ENCODE results near the gene DHPS.
"Not testable (repeated sequence)": the region's sequence is repeated elsewhere in the genome, so short reads cannot be mapped to it uniquely, and the experiment has no call there.

Gene DHPS

GRCh38 chr19:12647490-12648071 lies 34.1 kb downstream of the DHPS start:
- WGBS (ENCODE audit: insufficient coverage, insufficient read length): no CpG with 5 or more reads among the region's 31 CpGs
- no peak for DNase-seq (ENCODE audit: low read depth, low spot score)
- no peaks in the 10 kb centered on the region for H3K36me3 ChIP-seq (ENCODE audit: control insufficient read depth, insufficient read depth, low read length)
- H3K27me3 ChIP-seq (ENCODE audit: control insufficient read depth, insufficient read depth, low read length): no peaks in the 10 kb centered on the region
- H3K27ac ChIP-seq (ENCODE audit: low read length): no peak overlapping the region
- no peaks in the 10 kb centered on the region for H3K4me1 ChIP-seq (ENCODE audit: control insufficient read depth, insufficient read depth, low read length)
- H3K4me3 ChIP-seq (ENCODE audit: low read length): no peak overlapping the region
- H3K9me3 ChIP-seq (ENCODE audit: control insufficient read depth, insufficient read depth, low read length): no peaks in the 10 kb centered on the region

- H3K36me3 ChIP-seq (ENCODE audit: control insufficient read depth, insufficient read depth, low read length): no peaks in the 10 kb centered on the region
- H3K27ac ChIP-seq (ENCODE audit: low read length): no peak overlapping the region
- WGBS (ENCODE audit: insufficient coverage, insufficient read length): no CpG with 5 or more reads among the region's 8 CpGs
- no peaks in the 10 kb centered on the region for H3K9me3 ChIP-seq (ENCODE audit: control insufficient read depth, insufficient read depth, low read length)
- H3K4me3 ChIP-seq (ENCODE audit: low read length): no peak overlapping the region
- DNase-seq (ENCODE audit: low read depth, low spot score): no peak
- no peaks in the 10 kb centered on the region for H3K4me1 ChIP-seq (ENCODE audit: control insufficient read depth, insufficient read depth, low read length)
- H3K27me3 ChIP-seq (ENCODE audit: control insufficient read depth, insufficient read depth, low read length): no peaks in the 10 kb centered on the region
Measured at GRCh38 chr19:12647047-12647446, 34.6 kb downstream of the DHPS start.

- Histone ChIP-seq H3K27me3 (ENCODE audit: control insufficient read depth, insufficient read depth, low read length) (no peaks in the 10 kb centered on the region; the same call in 1 of the 2 replicates), H3K4me3 (ENCODE audit: low read length) (no peak overlapping the region), H3K36me3 (ENCODE audit: control insufficient read depth, insufficient read depth, low read length) (no peaks in the 10 kb centered on the region), H3K9me3 (ENCODE audit: control insufficient read depth, insufficient read depth, low read length) (no peaks in the 10 kb centered on the region), H3K4me1 (ENCODE audit: control insufficient read depth, insufficient read depth, low read length) (no peaks in the 10 kb centered on the region), H3K27ac (ENCODE audit: low read length) (no peak overlapping the region)
- WGBS (ENCODE audit: insufficient coverage, insufficient read length): no CpG with 5 or more reads among the region's 10 CpGs
- no peak for DNase-seq (ENCODE audit: low read depth, low spot score)
Measured at GRCh38 chr19:12646551-12646950, 35.1 kb downstream of the DHPS start.

GRCh38 chr19:12643716-12644115 lies 38.0 kb downstream of the DHPS start:
- DNase-seq (ENCODE audit: low read depth, low spot score); H3K27ac ChIP-seq (ENCODE audit: low read length); H3K27me3 ChIP-seq (ENCODE audit: control insufficient read depth, insufficient read depth, low read length); H3K36me3 ChIP-seq (ENCODE audit: control insufficient read depth, insufficient read depth, low read length); H3K9me3 ChIP-seq (ENCODE audit: control insufficient read depth, insufficient read depth, low read length); H3K4me1 ChIP-seq (ENCODE audit: control insufficient read depth, insufficient read depth, low read length); H3K4me3 ChIP-seq (ENCODE audit: low read length): not testable (repeated sequence)
- WGBS (ENCODE audit: insufficient coverage, insufficient read length): no CpG with 5 or more reads among the region's 14 CpGs

- no peak for DNase-seq (ENCODE audit: low read depth, low spot score)
- no peaks in the 10 kb centered on the region; the same call in 1 of the 2 replicates for H3K9me3 ChIP-seq (ENCODE audit: control insufficient read depth, insufficient read depth, low read length)
- no peaks in the 10 kb centered on the region; the same call in 1 of the 2 replicates for H3K27me3 ChIP-seq (ENCODE audit: control insufficient read depth, insufficient read depth, low read length)
- WGBS (ENCODE audit: insufficient coverage, insufficient read length): no CpG with 5 or more reads among the region's 26 CpGs
- H3K4me3 ChIP-seq (ENCODE audit: low read length): no peak overlapping the region
- no peak overlapping the region for H3K27ac ChIP-seq (ENCODE audit: low read length)
- no peaks in the 10 kb centered on the region for H3K36me3 ChIP-seq (ENCODE audit: control insufficient read depth, insufficient read depth, low read length)
- H3K4me1 ChIP-seq (ENCODE audit: control insufficient read depth, insufficient read depth, low read length): no peaks in the 10 kb centered on the region
Measured at GRCh38 chr19:12642506-12642905, 39.2 kb downstream of the DHPS start.

- H3K4me3 ChIP-seq (ENCODE audit: low read length): no peak overlapping the region
- no peaks in the 10 kb centered on the region for H3K4me1 ChIP-seq (ENCODE audit: control insufficient read depth, insufficient read depth, low read length)
- H3K9me3 ChIP-seq (ENCODE audit: control insufficient read depth, insufficient read depth, low read length): no peaks in the 10 kb centered on the region; the same call in 1 of the 2 replicates
- no peak for DNase-seq (ENCODE audit: low read depth, low spot score)
- no peak overlapping the region for H3K27ac ChIP-seq (ENCODE audit: low read length)
- no peaks in the 10 kb centered on the region for H3K36me3 ChIP-seq (ENCODE audit: control insufficient read depth, insufficient read depth, low read length)
- no peaks in the 10 kb centered on the region; the same call in 1 of the 2 replicates for H3K27me3 ChIP-seq (ENCODE audit: control insufficient read depth, insufficient read depth, low read length)
- WGBS (ENCODE audit: insufficient coverage, insufficient read length): no CpG with 5 or more reads among the region's 13 CpGs
Measured at GRCh38 chr19:12641456-12641855, 40.2 kb downstream of the DHPS start.

GRCh38 chr19:12639901-12640613 lies 41.6 kb downstream of the DHPS start:
- H3K4me1 ChIP-seq (ENCODE audit: control insufficient read depth, insufficient read depth, low read length): no peaks in the 10 kb centered on the region
- H3K9me3 ChIP-seq (ENCODE audit: control insufficient read depth, insufficient read depth, low read length): no peaks in the 10 kb centered on the region; the same call in 1 of the 2 replicates
- WGBS (ENCODE audit: insufficient coverage, insufficient read length): no CpG with 5 or more reads among the region's 39 CpGs
- no peaks in the 10 kb centered on the region for H3K36me3 ChIP-seq (ENCODE audit: control insufficient read depth, insufficient read depth, low read length)
- DNase-seq (ENCODE audit: low read depth, low spot score): peak; percentile 71
- no peaks in the 10 kb centered on the region; the same call in 1 of the 2 replicates for H3K27me3 ChIP-seq (ENCODE audit: control insufficient read depth, insufficient read depth, low read length)
- peak overlapping the region; percentile 16; the same call in 1 of the 2 replicates for H3K4me3 ChIP-seq (ENCODE audit: low read length)
- H3K27ac ChIP-seq (ENCODE audit: low read length): no peak overlapping the region

GRCh38 chr19:12638611-12639182 lies 43.0 kb downstream of the DHPS start:
- no peaks in the 10 kb centered on the region for H3K4me1 ChIP-seq (ENCODE audit: control insufficient read depth, insufficient read depth, low read length)
- H3K9me3 ChIP-seq (ENCODE audit: control insufficient read depth, insufficient read depth, low read length): no peaks in the 10 kb centered on the region; the same call in 1 of the 2 replicates
- WGBS (ENCODE audit: insufficient coverage, insufficient read length): no CpG with 5 or more reads among the region's 22 CpGs
- H3K36me3 ChIP-seq (ENCODE audit: control insufficient read depth, insufficient read depth, low read length): no peaks in the 10 kb centered on the region
- no peak for DNase-seq (ENCODE audit: low read depth, low spot score)
- H3K27ac ChIP-seq (ENCODE audit: low read length): no peak overlapping the region
- no peaks in the 10 kb centered on the region; the same call in 1 of the 2 replicates for H3K27me3 ChIP-seq (ENCODE audit: control insufficient read depth, insufficient read depth, low read length)
- no peak overlapping the region for H3K4me3 ChIP-seq (ENCODE audit: low read length)

- H3K27ac ChIP-seq (ENCODE audit: low read length): no peak overlapping the region
- WGBS (ENCODE audit: insufficient coverage, insufficient read length): no CpG with 5 or more reads among the region's 13 CpGs
- H3K9me3 ChIP-seq (ENCODE audit: control insufficient read depth, insufficient read depth, low read length): no peaks in the 10 kb centered on the region; the same call in 1 of the 2 replicates
- H3K4me3 ChIP-seq (ENCODE audit: low read length): no peak overlapping the region
- H3K27me3 ChIP-seq (ENCODE audit: control insufficient read depth, insufficient read depth, low read length): no peaks in the 10 kb centered on the region; the same call in 1 of the 2 replicates
- DNase-seq (ENCODE audit: low read depth, low spot score): no peak
- H3K36me3 ChIP-seq (ENCODE audit: control insufficient read depth, insufficient read depth, low read length): no peaks in the 10 kb centered on the region
- H3K4me1 ChIP-seq (ENCODE audit: control insufficient read depth, insufficient read depth, low read length): no peaks in the 10 kb centered on the region
Measured at GRCh38 chr19:12636631-12637030, 45.0 kb downstream of the DHPS start.

- H3K9me3 ChIP-seq (ENCODE audit: control insufficient read depth, insufficient read depth, low read length): peaks cover 12% of the 10 kb centered on the region
- WGBS (ENCODE audit: insufficient coverage, insufficient read length): no CpG with 5 or more reads among the region's 7 CpGs
- H3K27ac ChIP-seq (ENCODE audit: low read length): no peak overlapping the region
- H3K36me3 ChIP-seq (ENCODE audit: control insufficient read depth, insufficient read depth, low read length): peaks cover 31% of the 10 kb centered on the region; the same call in 1 of the 2 replicates
- no peaks in the 10 kb centered on the region for H3K27me3 ChIP-seq (ENCODE audit: control insufficient read depth, insufficient read depth, low read length)
- no peaks in the 10 kb centered on the region for H3K4me1 ChIP-seq (ENCODE audit: control insufficient read depth, insufficient read depth, low read length)
- DNase-seq (ENCODE audit: low read depth, low spot score): no peak
- H3K4me3 ChIP-seq (ENCODE audit: low read length): no peak overlapping the region
Measured at GRCh38 chr19:12629215-12629614, 52.5 kb downstream of the DHPS start.

All from iPS DF 6.9 (cell line).